ENCODE results near the gene RGS5. TPM values are rescaled to one million over a fixed set of nuclear protein-coding genes. Genes with fewer than 3 reads are reported as not detected.

The RGS5 gene
- polyA plus RNA-seq, 1 of the 3 experiments (the other 2 are of a cell fraction), result 260 TPM

DNA sequence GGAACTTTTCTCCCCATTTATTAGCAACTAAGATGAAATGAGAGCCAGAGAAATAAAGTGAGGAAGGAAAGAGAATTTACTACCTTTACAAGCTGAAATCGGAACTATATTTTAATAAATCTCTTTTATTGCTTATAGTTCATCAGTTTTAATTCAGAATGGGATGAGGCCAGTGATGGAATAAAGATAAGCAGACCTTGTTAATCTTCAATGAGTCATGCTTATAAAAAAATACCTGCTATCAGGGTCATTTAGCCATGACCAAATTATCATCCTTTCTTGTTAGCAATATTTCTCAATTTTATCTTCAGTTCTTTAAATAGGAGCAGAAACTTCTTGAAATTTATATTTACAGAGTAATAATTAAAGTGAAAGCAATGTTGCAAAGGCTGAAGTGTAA is 107.5 kb downstream of the RGS5 start:
- Histone ChIP-seq H3F3A (replicated peaks; ENCODE audit: insufficient read depth) (no peaks in the 10 kb centered on the region), H3K9me2 (no peaks in the 10 kb centered on the region), H3K4me1 (ENCODE audit: control insufficient read depth in 1 of 2, insufficient read depth in 2 of 2, low read depth in 1 of 2, low read length in 1 of 2) (peaks cover 10 to 18% of the 10 kb centered on the region in 2 experiments; a peak in 2 of 4 replicates), H2AFZ (ENCODE audit: low read depth) (no peak overlapping the region; the same call in 1 of the 2 replicates), H3K79me2 (ENCODE audit: insufficient read depth) (no peaks in the 10 kb centered on the region), H3K9ac (no peak overlapping the region), H3K4me2 (no peak overlapping the region), H3K9me3 (no peaks in the 10 kb centered on the region), H3K4me3 (ENCODE audit: low read depth in 2 of 2, low read length in 1 of 2) (no peak overlapping the region), H3K27me3 (ENCODE audit: insufficient read depth) (no peaks in the 10 kb centered on the region), H3K36me3 (replicated peaks in 1 of 2; ENCODE audit: control insufficient read depth in 1 of 2, insufficient read depth in 2 of 2, low read length in 1 of 2) (no peaks in the 10 kb centered on the region), H4K20me1 (ENCODE audit: insufficient read depth) (no peaks in the 10 kb centered on the region), H3K27ac (ENCODE audit: low read depth in 2 of 2, low read length in 1 of 2) (no peak overlapping the region; a peak in 1 of 4 replicates)
- ChIA-PET POLR2A (no interaction called here), CTCF (interaction anchor here (1.4 kb wide), 1 partner anchor 25 kb away, joined by 4 read pairs; no protein-coding TSS in a partner anchor)
- no peak for TF ChIP-seq FOXJ3 (CRISPR knock-in tag; IDR thresholded peaks at IDR 0.05)
- no peak for TF ChIP-seq JUND (IDR thresholded peaks at IDR 0.05)
- TF ChIP-seq, protein P1, sequence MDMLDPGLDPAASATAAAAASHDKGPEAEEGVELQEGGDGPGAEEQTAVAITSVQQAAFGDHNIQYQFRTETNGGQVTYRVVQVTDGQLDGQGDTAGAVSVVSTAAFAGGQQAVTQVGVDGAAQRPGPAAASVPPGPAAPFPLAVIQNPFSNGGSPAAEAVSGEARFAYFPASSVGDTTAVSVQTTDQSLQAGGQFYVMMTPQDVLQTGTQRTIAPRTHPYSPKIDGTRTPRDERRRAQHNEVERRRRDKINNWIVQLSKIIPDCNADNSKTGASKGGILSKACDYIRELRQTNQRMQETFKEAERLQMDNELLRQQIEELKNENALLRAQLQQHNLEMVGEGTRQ (IDR thresholded peaks at IDR 0.05; ENCODE audit: borderline replicate concordance, low read depth, low read length), result no peak
- TF ChIP-seq, protein P2, sequence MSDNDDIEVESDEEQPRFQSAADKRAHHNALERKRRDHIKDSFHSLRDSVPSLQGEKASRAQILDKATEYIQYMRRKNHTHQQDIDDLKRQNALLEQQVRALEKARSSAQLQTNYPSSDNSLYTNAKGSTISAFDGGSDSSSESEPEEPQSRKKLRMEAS (IDR thresholded peaks at IDR 0.05; ENCODE audit: low read depth), result no peak
- TF ChIP-seq RCOR1 (IDR thresholded peaks at IDR 0.05; ENCODE audit: low read length), result no peak
- no peak for TF ChIP-seq NRF1 (IDR thresholded peaks at IDR 0.05; ENCODE audit: low read depth, low read length)
- no peak for TF ChIP-seq MXI1 (IDR thresholded peaks at IDR 0.05; ENCODE audit: low read depth, low read length)
- no peak for TF ChIP-seq POLR2AphosphoS5 (IDR thresholded peaks at IDR 0.05; ENCODE audit: low read depth, low read length)
- TF ChIP-seq SMC3 (IDR thresholded peaks at IDR 0.05; ENCODE audit: low read depth, low read length), result no peak
- TF ChIP-seq, protein P3, sequence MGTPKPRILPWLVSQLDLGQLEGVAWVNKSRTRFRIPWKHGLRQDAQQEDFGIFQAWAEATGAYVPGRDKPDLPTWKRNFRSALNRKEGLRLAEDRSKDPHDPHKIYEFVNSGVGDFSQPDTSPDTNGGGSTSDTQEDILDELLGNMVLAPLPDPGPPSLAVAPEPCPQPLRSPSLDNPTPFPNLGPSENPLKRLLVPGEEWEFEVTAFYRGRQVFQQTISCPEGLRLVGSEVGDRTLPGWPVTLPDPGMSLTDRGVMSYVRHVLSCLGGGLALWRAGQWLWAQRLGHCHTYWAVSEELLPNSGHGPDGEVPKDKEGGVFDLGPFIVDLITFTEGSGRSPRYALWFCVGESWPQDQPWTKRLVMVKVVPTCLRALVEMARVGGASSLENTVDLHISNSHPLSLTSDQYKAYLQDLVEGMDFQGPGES (IDR thresholded peaks at IDR 0.05; ENCODE audit: low read depth, low read length), result no peak
- no peak for TF ChIP-seq TCF12 (IDR thresholded peaks at IDR 0.05)
- TF ChIP-seq RFX5 (IDR thresholded peaks at IDR 0.05; ENCODE audit: low read length), result no peak
- TF ChIP-seq FOSL2 (IDR thresholded peaks at IDR 0.05; ENCODE audit: borderline replicate concordance, low read depth), result no peak
- TF ChIP-seq, protein P4, sequence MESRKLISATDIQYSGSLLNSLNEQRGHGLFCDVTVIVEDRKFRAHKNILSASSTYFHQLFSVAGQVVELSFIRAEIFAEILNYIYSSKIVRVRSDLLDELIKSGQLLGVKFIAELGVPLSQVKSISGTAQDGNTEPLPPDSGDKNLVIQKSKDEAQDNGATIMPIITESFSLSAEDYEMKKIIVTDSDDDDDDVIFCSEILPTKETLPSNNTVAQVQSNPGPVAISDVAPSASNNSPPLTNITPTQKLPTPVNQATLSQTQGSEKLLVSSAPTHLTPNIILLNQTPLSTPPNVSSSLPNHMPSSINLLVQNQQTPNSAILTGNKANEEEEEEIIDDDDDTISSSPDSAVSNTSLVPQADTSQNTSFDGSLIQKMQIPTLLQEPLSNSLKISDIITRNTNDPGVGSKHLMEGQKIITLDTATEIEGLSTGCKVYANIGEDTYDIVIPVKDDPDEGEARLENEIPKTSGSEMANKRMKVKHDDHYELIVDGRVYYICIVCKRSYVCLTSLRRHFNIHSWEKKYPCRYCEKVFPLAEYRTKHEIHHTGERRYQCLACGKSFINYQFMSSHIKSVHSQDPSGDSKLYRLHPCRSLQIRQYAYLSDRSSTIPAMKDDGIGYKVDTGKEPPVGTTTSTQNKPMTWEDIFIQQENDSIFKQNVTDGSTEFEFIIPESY (IDR thresholded peaks at IDR 0.05; ENCODE audit: borderline replicate concordance, low read depth), result no peak
- TF ChIP-seq, protein P5, sequence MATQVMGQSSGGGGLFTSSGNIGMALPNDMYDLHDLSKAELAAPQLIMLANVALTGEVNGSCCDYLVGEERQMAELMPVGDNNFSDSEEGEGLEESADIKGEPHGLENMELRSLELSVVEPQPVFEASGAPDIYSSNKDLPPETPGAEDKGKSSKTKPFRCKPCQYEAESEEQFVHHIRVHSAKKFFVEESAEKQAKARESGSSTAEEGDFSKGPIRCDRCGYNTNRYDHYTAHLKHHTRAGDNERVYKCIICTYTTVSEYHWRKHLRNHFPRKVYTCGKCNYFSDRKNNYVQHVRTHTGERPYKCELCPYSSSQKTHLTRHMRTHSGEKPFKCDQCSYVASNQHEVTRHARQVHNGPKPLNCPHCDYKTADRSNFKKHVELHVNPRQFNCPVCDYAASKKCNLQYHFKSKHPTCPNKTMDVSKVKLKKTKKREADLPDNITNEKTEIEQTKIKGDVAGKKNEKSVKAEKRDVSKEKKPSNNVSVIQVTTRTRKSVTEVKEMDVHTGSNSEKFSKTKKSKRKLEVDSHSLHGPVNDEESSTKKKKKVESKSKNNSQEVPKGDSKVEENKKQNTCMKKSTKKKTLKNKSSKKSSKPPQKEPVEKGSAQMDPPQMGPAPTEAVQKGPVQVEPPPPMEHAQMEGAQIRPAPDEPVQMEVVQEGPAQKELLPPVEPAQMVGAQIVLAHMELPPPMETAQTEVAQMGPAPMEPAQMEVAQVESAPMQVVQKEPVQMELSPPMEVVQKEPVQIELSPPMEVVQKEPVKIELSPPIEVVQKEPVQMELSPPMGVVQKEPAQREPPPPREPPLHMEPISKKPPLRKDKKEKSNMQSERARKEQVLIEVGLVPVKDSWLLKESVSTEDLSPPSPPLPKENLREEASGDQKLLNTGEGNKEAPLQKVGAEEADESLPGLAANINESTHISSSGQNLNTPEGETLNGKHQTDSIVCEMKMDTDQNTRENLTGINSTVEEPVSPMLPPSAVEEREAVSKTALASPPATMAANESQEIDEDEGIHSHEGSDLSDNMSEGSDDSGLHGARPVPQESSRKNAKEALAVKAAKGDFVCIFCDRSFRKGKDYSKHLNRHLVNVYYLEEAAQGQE (IDR thresholded peaks at IDR 0.05; ENCODE audit: low read depth, low read length), result no peak
- WGBS (ENCODE audit: low lambda C conversion rate), result 78% methylated on average over 1 of the region's 1 CpG
- DNase-seq, result no peak

Measured in SK-N-SH (cell line).